ENCODE measurements around the gene DCAF6. TPM values are rescaled to one million over a fixed set of nuclear protein-coding genes. Genes with fewer than 3 reads are reported as not detected.

Gene DCAF6
- total and polyA plus RNA-seq, 8 donors, result 39.7 to 62.7 (median 55.0) TPM

DNA sequence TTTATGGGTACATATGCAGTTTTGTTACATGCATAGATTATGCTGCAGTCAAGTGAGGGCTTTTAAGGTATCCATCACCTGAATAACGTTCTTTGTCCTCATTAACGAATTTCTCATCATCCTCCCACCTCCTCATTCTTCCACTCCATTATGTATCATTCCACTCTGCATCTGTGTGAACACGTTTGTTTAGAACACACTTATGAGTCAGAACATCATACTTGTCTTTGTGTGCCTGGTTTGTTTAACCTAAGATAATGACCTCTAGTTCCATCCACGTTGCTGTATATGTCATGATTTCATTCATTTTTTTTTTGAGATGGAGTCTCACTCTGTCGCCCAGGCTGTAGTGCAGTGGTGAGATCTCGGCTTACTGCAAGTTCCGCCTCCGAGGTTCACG, 7.1 kb downstream of the DCAF6 start:
- no peak overlapping the region for H3K27ac ChIP-seq
- H3K4me1 ChIP-seq, result peaks cover 0 to 11% of the 10 kb centered on the region in 2 donors
- DNase-seq, result no peak
- intact Hi-C loops (cut with DNase I), result no loop called here
- no peaks in the 10 kb centered on the region for H3K36me3 ChIP-seq
- TF ChIP-seq, protein P1, sequence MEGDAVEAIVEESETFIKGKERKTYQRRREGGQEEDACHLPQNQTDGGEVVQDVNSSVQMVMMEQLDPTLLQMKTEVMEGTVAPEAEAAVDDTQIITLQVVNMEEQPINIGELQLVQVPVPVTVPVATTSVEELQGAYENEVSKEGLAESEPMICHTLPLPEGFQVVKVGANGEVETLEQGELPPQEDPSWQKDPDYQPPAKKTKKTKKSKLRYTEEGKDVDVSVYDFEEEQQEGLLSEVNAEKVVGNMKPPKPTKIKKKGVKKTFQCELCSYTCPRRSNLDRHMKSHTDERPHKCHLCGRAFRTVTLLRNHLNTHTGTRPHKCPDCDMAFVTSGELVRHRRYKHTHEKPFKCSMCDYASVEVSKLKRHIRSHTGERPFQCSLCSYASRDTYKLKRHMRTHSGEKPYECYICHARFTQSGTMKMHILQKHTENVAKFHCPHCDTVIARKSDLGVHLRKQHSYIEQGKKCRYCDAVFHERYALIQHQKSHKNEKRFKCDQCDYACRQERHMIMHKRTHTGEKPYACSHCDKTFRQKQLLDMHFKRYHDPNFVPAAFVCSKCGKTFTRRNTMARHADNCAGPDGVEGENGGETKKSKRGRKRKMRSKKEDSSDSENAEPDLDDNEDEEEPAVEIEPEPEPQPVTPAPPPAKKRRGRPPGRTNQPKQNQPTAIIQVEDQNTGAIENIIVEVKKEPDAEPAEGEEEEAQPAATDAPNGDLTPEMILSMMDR (IDR thresholded peaks at IDR 0.05), result no peak
- H3K27me3 ChIP-seq, result no peaks in the 10 kb centered on the region
- H3K9me3 ChIP-seq, result no peaks in the 10 kb centered on the region
- no peak overlapping the region for H3K4me3 ChIP-seq
- no peak for ATAC-seq

DNA sequence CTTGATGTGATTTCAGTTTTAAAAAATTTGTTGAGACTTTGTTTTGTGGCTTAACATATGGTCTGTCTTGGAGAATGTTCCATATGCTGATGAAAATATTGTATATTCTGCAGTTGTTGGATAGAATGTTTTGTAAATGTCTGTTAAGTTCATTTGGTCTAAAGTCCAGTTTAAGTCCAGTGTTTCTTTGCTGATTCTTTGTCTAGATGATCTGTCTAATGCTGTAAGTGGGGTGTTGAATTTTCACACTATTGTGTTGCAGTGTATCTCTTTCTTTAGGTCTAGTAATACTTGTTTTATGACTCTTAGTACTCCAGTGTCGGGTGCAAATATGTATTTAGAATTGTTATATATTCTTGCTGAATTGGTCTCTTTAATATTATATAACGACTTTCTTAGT, 11.2 kb downstream of the DCAF6 start:
- intact Hi-C loops (cut with DNase I), result no loop called here
- Histone ChIP-seq H3K4me3 (no peak overlapping the region), H3K9me3 (no peaks in the 10 kb centered on the region), H3K36me3 (peaks cover 0 to 9% of the 10 kb centered on the region in 2 donors), H3K27me3 (no peaks in the 10 kb centered on the region), H3K4me1 (peaks cover 0 to 10% of the 10 kb centered on the region in 2 donors), H3K27ac (no peak overlapping the region)
- TF ChIP-seq, protein P1 (IDR thresholded peaks at IDR 0.05), result no peak
- DNase-seq (no peak), ATAC-seq (no peak)

DNA sequence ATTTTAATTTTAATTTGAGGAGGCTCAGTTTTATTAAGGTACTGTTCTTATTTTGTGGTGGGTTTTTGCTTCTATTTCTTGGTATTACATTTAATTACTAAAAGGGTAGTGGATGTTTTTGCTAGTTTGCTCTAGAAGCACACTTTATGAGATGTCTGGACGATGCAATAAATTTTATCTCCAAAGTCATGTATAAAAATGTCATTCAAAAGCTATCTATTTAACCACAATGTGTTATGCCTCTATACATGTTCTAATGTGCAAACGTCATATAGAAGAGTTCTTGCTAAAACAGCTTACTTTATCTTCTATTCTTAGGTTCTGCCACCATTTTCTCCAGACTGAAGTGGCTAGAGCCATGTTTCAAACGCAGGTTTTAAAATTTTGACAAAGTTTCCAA, 13.3 kb downstream of the DCAF6 start:
- no peak for DNase-seq
- no peak overlapping the region for H3K27ac ChIP-seq
- ATAC-seq, result no peak
- no peaks in the 10 kb centered on the region for H3K27me3 ChIP-seq
- H3K4me3 ChIP-seq, result no peak overlapping the region
- TF ChIP-seq, protein P1 (IDR thresholded peaks at IDR 0.05), result no peak
- H3K4me1 ChIP-seq, result peaks cover 0 to 10% of the 10 kb centered on the region in 2 donors
- H3K9me3 ChIP-seq, result no peaks in the 10 kb centered on the region
- intact Hi-C loops (cut with DNase I), result no loop called here
- peaks cover 0 to 30% of the 10 kb centered on the region in 2 donors for H3K36me3 ChIP-seq

DNA sequence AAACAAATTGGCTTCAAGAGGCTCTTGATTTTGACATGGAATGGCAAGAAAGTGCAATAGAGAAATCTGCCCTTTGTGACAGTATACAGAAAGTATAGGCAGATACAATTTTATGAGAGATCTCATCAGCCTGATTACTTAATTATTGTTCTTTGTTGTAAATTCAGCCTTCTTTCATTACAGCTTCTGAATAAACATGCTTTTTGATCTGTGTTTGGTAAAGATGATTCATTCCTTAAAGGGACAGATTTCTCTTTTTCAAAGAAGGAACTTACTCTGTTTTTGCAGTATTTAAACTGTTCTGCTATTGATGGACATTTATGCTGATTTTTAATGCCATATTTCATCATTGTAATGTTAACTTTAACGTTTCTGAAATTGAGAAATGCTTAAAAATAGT, 14.1 kb downstream of the DCAF6 start:
- Histone ChIP-seq H3K27ac (no peak overlapping the region), H3K4me1 (peaks cover 0 to 10% of the 10 kb centered on the region in 2 donors), H3K4me3 (no peak overlapping the region), H3K36me3 (peaks cover 0 to 35% of the 10 kb centered on the region in 2 donors), H3K9me3 (no peaks in the 10 kb centered on the region), H3K27me3 (no peaks in the 10 kb centered on the region)
- ATAC-seq (no peak), DNase-seq (no peak)
- intact Hi-C loops (cut with DNase I), result no loop called here
- TF ChIP-seq, protein P1 (IDR thresholded peaks at IDR 0.05), result no peak

DNA sequence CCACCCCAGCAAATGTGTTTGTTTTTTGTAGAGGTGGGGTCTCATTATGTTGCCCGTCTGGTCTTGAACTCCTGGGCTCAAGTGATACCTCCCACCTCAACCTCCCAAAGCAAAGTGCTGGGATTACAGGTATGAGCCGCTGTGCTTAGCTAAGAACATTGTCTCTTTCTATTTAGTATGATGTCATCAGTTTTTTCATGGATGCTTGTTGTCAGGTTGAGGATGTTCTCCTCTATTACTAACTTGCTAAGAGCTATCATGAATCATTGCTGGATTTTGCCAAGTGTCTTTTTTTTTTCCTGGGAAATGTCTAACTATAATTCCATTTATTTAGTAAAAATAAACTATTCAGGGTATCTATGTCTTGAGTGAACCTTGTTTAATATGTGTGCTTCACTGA, 19.4 kb downstream of the DCAF6 start:
- no peak overlapping the region for H3K27ac ChIP-seq
- intact Hi-C loops (cut with DNase I), result no loop called here
- H3K4me3 ChIP-seq, result no peak overlapping the region
- DNase-seq (no peak), ATAC-seq (no peak)
- TF ChIP-seq, protein P1 (IDR thresholded peaks at IDR 0.05), result no peak
- no peaks in the 10 kb centered on the region for H3K9me3 ChIP-seq
- H3K4me1 ChIP-seq, result peaks cover 0 to 4% of the 10 kb centered on the region in 2 donors
- peaks cover 0 to 40% of the 10 kb centered on the region in 2 donors for H3K36me3 ChIP-seq
- no peaks in the 10 kb centered on the region for H3K27me3 ChIP-seq
